ENCODE data around the gene ELF1.

GRCh38 chr13:41002606-41003005, 16.5 kb downstream of the ELF1 start:
- TF ChIP-seq CTCF (IDR thresholded peaks at IDR 0.05) (no peak), POLR2A (IDR thresholded peaks at IDR 0.05) (no peak)
